Measurements from ENCODE around the gene B4GALT6. TPM values are rescaled to one million over a fixed set of nuclear protein-coding genes. Genes with fewer than 3 reads are reported as not detected.

B4GALT6 gene
- total and polyA plus RNA-seq, 9 of the 15 experiments (the other 6 are each of a cell fraction or from before 2014, with no cell fraction given), result 0.03 to 0.27 (median 0.08) TPM

GRCh38 chr18:31591113-31591512, 93.3 kb downstream of the B4GALT6 start:
- no peaks in the 10 kb centered on the region for H3K9me3 ChIP-seq (replicated peaks; ENCODE audit: control insufficient read depth, insufficient read depth, low read depth, low read length)
- H3K27me3 ChIP-seq (ENCODE audit: control insufficient read depth in 2 of 2, insufficient read depth in 2 of 2, low read length in 2 of 2), result peaks cover 0 to 5% of the 10 kb centered on the region in 2 experiments; a peak in 1 of 5 replicates
- no peak overlapping the region for H3K27ac ChIP-seq (ENCODE audit: extremely low read depth, low read depth, low read length)
- H3K4me2 ChIP-seq (ENCODE audit: insufficient read depth, low read length), result no peak overlapping the region
- H2AFZ ChIP-seq (ENCODE audit: low read depth, low read length), result no peak overlapping the region
- no peak for ATAC-seq
- no peak overlapping the region for H3K4me3 ChIP-seq
- H3K9me1 ChIP-seq (ENCODE audit: control insufficient read depth, insufficient read depth, low read length), result no peaks in the 10 kb centered on the region
- POLR2A ChIA-PET, result interaction anchor here (0.9 kb wide), 1 partner anchor 19 kb away, joined by 3 read pairs; no protein-coding TSS in a partner anchor
- no peaks in the 10 kb centered on the region for H4K20me1 ChIP-seq (replicated peaks; ENCODE audit: control insufficient read depth, insufficient read depth, low read length)
- no peak for FAIRE-seq
- TF ChIP-seq MAFK (IDR thresholded peaks at IDR 0.05; ENCODE audit: low read length) (peak; percentile 99), C11orf30 (IDR thresholded peaks at IDR 0.05; ENCODE audit: low read depth) (peak; percentile 97), ARID1B (IDR thresholded peaks at IDR 0.05) (0 out of 2 replicates have a peak, but pooled peaks have one; percentile 17), MAFG (tag; conservative IDR thresholded peaks at IDR 0.05) (peak; percentile 99), MAFF (IDR thresholded peaks at IDR 0.05; ENCODE audit: low read length) (peak; percentile 99), ZNF316 (IDR thresholded peaks at IDR 0.05) (peak; percentile 99), COPS2 (conservative IDR thresholded peaks at IDR 0.05) (no peak), KAT8 (IDR thresholded peaks at IDR 0.05; ENCODE audit: low read depth) (no peak)
- TF ChIP-seq, protein P1, sequence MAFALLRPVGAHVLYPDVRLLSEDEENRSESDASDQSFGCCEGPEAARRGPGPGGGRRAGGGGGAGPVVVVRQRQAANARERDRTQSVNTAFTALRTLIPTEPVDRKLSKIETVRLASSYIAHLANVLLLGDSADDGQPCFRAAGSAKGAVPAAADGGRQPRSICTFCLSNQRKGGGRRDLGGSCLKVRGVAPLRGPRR (CRISPR knock-in tag; IDR thresholded peaks at IDR 0.05), result no peak
- no peak overlapping the region for H3K9ac ChIP-seq (ENCODE audit: insufficient read depth in 1 of 2, low read depth in 2 of 2, low read length in 2 of 2)
- DNase-seq (ENCODE audit: extremely low read depth in 1 of 4, low spot score in 3 of 4), result no peak
- WGBS (ENCODE audit: insufficient coverage, low coverage, missing lambda C conversion rate), result 7% methylated on average over 2 of the region's 2 CpGs
- no peaks in the 10 kb centered on the region for H3K4me1 ChIP-seq (replicated peaks in 1 of 2; ENCODE audit: control insufficient read depth in 2 of 2, insufficient read depth in 2 of 2, low read length in 2 of 2)
- no peaks in the 10 kb centered on the region for H3K36me3 ChIP-seq (ENCODE audit: control insufficient read depth, insufficient read depth, low read length)
- in situ Hi-C loops (cut with MboI) (no loop called here), intact Hi-C loops (cut with micrococcal nuclease) (no loop called here)
- H3K79me2 ChIP-seq (ENCODE audit: control insufficient read depth, insufficient read depth, low read length), result no peaks in the 10 kb centered on the region
- BruUV-seq (replicated peaks), result no TSS peak
- CTCF ChIA-PET (ENCODE audit: low intra/inter-chr PET ratio), result no interaction called here
